GM21576 (cell line): ENCODE measurements around the gene PCLAF.
"Not testable (repeated sequence)": the region's sequence is repeated elsewhere in the genome, so short reads cannot be mapped to it uniquely, and the experiment has no call there.

Experiments
- ATAC-seq: cut with Tn5 transposase; IDR thresholded peaks from one replicate; pipeline ENCODE4 v1.9.1; 2021; ENCODE audit warnings: mild to moderate bottlenecking, moderate library complexity; ENCODE audit not compliant: unreplicated experiment

PCLAF gene

DNA sequence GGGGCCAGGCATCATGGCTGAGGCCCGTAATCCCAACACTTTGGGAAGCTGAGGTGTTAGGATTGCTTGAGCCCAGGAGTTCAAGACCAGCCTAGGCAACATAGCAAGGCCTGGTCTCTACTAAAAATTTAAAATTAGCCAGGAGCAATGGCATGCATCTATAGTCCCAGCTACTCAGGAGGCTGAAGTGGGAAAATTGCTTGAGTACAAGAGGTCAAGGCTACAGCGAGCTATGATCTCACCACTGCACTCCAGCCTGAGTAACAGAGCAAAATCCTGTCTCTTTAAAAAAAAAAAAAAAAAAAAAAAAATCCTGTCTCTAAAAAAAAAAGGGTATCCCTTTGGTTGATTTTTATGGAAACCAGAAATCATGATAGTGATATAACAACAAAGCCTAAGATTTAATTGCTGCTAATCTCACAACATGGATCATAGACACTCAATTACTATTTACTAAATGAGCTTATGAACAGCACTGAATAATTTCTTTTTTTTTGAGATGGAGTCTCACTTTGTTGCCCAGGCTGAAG, 12.1 kb downstream of the PCLAF start:
- no peak for ATAC-seq

DNA sequence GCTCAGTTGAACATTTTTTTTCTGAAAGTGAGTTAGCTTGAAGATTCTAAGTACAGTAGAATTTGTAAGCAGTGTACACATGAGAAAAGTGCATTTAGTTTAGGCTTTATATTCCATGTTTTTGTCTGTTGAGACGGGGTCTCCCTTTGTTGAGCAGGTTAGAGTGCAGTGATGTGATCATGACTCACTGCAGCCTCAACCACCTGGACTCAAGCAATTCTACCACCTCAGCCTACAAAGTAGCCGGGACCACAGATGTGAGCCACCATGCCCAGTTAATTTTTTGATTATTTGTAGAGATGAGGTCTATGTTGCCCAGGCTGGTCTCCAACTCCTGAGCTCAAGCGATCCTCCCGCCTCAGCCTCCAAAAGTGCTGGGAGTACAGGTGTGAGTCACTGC, 20.0 kb downstream of the PCLAF start:
- no peak for ATAC-seq

DNA sequence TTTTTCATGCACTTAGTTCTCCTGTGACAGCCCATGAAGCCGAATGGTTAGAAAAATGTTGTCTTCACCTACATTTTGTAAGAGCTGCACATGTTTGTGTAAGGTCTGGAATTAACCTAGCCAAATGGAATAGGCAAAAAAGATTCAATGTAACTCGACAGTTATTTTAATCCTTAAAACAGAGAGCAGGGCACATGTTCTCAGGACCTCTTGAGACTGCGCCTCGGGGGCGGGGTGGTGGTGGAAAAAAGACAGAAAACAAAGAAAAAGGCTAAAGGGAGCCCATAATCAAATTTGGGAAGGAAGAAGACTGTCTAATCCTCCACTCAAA, 24.6 kb downstream of the PCLAF start:
- no peak for ATAC-seq

DNA sequence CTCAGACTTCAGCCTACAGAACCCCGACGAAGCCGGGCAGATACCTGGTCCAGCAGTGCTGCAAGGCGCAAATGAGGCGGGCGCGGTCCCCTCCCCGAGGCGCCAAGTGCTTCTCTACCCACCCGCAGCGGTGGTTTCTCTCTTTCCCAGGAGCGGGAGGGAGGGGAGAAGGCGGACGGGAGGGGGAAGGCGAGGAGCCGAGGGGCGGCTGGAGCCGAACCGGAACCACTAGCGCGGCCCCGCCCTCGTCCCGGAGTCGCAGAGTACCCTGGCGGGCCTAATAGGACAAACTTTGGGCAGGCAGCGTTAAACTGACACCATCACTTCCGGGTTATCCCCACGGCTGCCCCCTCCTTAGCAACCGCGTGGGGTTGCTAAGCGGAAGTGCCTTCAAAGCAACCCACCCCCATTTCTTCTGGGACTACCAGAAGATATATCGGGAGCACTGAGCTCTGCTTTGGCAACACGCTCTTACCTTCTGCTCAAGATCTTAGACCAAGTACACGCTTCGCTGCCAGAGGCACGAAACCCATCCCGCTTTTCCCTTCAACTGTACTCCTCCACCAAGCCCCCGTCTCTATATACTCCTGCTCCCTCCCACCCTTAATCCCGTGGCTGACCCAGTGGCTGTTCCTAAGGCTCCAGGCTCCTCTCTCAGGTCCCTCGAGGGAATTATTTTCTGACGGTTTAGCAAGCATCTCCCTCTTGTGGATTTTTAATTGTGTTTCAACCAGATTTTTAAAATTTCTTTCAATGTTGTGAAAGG, 25.1 kb downstream of the PCLAF start, which contains the start of gene CSNK1G1:
CSNK1G1 (minus strand) TSS at position 230 of the 766 bp plus-strand sequence. CDS start 55,674 bp downstream, outside the sequence.
- ATAC-seq = peak; percentile 89

DNA sequence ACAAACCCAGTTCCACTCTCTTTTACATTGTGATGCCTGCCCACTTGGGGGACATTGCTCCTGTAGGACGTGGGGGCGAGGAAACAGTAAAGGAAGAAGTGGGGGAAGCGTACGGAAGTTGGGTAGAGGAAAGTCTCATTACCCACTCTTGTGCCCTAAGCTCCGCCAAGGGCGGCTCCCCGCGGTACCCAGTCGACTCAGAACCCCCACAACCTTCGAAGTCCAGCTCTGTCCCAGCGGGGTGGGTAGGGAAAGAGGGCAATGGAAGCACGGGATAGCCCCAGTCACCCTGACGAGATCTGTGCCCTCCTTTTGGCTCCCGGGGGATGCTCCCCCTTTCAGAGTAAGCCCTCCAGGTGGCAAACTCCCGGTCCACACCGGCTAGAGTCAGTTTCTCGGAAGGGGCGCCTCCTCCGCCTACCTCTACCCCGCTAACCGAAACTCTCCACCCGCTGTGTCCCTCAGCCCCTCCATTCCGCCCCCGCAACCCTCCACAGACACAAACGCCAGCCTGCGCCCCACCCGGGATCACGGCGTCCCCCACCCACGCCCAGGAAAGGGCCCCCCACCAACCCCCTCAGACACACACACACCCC, 25.8 kb downstream of the PCLAF start:
- peak; percentile 13 for ATAC-seq

DNA sequence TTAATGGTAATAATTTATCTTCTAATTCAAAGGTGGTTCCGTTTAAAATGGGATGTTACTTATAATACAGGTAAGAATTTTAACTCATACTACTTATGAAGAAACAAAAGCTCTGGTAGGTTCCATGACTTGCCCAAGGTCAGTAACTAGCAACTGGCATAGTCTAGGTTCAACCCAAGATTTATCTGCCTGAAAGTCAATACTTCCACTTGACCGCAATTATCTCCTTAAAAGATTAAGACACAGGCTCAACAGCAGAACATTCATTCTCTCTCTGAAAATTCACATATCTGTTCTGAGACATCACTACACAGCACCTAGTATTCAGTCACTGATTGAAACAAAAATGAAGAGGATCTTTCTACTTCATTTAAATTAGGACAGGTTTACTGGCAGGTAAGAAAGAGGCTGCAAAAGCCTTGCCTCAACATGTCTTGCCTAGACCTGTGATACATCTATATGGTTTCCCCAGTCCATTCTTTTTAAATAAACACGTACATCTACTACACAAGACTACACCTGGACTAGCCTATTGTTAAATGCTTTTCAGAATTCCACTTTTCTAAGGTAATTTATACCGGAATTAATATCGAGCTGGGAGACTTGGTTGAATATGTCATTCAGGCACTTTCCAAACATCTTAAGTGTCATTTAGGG, 26.4 kb downstream of the PCLAF start:
- ATAC-seq = no peak

DNA sequence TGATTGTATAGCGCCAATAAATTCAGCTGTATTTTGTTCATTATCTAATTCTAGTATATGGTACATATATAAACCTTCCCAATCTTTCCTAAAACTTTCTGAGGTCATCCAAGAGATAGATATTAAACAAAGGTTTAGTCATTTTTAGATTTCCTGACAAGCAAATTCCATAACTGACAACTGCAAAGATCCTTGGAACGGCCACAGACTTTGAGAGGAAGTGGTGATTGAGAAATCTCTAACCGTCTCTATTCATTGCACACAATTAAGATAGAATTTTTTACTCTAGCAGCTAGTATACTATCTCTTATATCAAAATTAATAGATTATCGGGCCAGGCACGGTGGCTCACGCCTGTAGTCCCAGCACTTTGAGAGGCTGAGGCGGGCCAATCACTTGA, 30.0 kb downstream of the PCLAF start:
- ATAC-seq = no peak

DNA sequence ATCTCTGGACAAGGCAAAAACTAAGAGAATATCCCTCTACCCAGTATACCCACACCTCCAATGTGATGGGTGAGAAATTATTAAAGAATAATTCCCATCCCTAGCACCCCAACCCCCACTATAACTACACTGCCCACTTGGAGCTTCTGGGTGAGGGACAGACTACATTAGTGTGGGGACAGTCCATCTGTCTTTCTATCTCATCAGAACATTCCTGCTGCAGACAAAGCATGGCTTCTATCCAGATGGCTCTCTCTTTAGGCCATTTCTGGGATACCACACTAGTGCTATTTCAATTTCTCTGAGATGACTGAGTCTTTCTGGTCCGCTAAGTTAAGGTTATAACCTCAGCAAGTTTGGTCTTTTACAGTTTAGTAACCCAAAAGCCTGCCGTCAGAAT, 31.9 kb downstream of the PCLAF start:
- ATAC-seq = no peak

DNA sequence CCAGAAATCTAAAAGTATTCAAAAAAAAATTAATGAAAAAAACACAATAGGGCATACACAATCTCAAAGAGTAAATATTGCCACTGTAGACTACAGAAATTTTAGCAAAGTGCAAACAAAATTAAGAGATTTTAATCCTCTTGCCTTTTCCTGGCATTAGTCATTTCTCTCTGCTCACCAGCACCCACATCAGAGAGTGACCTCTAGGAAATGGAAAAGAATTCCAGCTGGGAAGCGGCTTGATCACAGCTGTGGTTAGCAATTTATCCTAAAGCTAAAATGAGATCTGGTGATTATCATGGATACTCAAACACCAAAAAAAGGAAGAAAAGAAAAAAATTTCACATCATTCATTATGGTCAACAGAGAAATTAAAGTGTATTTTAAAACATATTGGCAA, 32.8 kb downstream of the PCLAF start:
- no peak for ATAC-seq

DNA sequence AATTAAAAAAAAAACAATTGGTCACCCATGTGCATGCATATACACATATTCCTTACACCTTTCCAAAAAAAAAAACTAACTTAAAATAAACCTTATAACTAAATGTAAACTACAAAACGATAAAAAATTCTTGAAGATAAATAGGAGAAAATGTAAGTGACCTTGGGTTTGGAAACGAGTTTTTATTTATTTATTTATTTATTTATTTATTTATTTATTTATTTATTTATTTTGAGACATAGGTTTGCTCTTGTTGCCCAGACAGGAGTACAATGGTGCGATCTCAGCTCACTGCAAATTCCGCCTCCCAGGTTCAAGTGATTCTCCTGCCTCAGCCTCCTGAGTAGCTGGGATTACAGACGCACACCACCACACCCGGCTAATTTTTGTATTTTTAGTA, 35.0 kb downstream of the PCLAF start:
- ATAC-seq = not testable (repeated sequence)

DNA sequence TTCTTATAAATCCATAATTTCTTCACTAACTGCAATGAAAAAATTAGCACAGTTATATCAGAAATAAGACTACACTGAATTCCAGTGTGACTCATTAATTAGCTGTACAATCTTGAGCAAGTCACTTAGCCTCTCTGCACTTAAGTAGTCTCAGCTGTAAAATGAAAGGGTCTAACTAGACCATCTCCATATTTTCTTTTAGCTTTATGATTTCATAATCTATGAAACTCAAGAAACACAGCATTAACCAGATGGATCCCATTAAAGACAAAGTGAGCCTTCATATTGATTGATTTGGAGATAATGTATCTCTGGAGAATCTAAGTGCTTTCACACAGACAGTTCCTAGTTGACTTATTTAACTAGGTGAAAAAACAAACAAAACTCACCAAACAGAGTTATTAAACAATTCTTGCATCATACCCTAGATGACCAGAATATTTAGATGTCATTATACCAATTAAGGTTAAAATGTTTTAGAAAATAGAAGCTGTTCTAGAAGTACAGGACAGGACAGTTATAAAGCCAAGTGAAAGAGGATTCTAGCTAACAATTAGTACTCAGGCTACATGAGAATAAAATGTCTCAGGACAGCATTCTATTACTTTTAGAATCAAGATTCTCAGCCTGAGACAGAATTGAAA, 36.5 kb downstream of the PCLAF start:
- no peak for ATAC-seq

DNA sequence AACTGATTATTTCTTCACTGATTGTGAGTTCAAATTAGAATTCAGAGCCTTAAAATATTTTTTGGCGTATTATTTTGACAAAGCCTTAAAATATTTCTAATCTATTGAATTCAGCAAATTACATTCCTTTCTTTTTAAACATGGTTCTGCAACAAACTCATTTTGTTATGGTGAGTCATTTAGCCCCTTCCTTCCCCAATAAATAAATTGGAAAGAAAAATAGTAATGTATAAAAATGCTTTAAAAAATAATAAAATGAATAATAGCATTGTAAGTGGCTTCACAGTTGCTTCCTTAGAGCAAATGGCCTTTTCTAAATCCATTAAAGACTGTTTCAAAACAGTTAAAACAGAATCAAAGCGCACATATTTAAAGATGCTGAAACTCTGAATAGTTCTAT, 37.4 kb downstream of the PCLAF start:
- no peak for ATAC-seq

DNA sequence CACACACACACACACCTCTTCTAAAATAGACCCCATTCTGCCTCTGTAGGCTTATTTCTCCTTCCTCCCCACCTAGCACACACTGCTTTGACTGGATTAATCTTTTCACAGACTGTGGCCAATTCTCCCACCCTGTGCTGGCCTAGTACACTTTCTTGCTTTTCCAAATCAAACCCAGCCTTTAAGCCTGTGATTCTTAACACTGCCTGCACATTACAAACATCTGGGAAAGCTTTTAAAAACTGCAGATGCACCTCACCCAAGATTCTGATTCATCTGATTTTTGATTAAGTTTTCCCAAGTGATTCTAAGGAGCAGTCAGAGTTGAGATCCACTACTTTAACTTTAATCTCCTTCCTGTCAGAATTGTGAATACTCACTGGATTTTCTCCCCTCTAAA, 38.0 kb downstream of the PCLAF start:
- no peak for ATAC-seq

DNA sequence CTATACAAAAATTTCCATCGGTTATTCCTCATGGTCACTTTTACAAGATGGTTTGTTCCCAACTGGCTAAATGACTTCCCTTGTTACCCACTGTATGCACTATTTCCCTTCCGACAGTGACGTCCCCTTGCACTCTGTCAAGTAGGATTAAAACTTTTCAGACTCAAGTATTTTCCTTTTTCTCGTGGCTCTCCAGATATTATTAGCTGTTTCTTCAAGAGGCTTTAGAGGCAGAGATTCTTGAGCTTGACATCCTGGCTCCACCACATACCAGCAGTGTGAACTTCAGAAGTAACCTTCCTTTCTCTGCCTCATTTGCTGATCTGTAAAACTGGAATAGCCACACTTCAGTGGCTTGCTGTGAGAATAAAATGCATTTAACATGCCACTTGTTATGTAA, 39.3 kb downstream of the PCLAF start:
- no peak for ATAC-seq

DNA sequence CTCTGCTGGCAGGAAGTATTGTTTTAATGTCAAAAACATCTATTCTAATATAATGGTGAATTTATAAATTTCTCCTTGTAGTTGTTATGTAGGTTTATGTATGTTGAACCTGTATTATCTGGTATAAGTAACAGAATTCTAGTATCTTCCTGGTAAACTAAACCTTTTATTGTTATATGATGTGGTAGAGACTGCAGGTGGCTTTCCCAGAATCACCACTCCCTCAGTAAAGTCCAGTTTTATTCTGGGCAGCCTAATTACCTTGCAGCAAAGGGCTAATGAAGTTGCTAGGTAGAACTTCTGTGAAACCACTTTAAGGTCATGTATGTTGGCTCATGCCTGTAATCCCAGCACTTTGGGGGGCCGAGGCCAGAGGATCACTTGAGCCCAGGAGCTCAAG, 40.9 kb downstream of the PCLAF start:
- ATAC-seq = no peak

DNA sequence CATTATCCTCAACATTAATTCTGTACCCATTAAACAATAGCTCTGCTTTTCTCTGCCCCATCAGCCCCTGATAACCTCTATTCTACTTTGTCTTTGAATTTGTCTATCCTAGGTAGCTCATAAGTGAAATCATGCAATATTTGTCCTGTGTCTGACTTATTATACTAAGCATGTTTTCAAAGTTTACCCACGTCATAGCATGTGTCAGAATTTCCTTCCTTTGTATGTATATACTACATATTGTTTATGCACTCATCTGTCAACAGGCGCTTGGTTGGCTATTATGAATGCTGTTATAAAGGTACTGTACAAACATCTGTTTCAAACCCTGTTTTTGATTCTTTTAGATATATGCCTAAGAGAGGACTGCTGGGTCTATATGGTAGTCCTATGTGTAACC, 43.5 kb downstream of the PCLAF start:
- no peak for ATAC-seq

DNA sequence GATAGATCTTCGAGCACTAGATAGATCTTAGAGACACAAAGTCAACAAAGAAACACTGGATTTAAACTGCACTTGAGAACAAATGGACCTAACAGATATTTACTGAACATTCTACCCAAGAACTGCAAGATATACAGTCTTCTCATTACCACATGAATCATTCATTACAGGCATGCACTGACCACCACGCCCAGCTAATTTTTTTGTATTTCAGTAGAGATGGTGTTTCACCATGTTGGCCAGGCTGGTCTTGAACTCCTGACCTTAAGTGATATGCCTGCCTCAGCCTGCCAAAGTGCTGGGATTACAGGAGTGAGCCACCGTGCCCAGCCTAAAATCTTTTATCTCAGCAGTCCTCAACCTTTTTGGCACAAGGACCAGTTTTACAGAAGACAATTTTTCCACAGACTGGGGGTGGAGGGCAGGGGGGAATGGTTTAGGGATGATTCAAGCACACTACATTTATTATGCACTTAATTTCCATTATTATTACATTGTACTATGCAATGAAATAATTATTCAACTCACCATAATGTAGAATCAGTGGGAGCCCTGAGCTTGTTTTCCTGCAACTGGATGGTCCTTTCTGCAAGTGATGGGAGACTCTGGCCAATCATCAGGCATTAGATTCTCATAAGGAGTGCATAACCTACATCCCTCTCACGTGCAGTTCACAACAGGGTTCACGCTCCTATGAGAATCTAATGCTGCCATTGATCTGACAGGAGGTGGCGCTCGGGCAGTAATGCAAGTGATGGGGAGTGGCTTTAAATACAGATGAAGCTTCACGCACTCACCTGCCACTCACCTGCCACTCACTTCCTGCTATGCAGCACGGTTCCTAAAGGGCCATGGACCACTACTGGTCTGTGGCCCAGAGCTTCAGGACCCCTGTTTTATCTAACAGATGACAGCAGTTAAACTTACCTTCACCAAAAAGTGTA, 47.0 kb downstream of the PCLAF start:
- ATAC-seq = no peak

DNA sequence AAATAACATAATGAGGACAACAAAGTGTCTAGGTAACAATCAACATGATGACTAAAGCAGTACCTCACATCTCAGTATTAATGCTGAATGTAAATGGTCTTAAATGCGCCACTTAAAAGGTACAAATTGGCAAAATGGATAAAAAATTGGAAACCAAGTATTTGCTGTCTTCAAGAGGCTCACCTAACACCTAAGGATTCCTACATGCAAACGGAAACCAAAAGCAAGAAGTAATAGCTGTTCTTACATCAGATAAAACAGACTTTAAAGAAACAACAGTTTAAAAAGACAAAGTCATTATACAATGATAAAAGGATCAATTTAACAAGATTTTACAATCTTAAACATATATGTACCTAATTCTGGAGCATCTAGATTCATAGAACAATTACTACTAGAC, 47.7 kb downstream of the PCLAF start:
- no peak for ATAC-seq

DNA sequence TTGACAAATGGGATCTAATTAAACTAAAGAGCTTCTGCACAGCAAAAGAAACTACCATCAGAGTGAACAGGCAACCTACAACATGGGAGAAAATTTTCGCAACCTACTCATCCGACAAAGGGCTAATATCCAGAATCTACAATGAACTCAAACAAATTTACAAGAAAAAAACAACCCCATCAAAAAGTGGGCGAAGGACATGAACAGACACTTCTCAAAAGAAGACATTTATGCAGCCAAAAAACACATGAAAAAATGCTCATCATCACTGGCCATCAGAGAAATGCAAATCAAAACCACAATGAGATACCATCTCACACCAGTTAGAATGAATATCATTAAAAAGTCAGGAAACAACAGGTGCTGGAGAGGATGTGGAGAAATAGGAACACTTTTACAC, 49.6 kb downstream of the PCLAF start:
- not testable (repeated sequence) for ATAC-seq

DNA sequence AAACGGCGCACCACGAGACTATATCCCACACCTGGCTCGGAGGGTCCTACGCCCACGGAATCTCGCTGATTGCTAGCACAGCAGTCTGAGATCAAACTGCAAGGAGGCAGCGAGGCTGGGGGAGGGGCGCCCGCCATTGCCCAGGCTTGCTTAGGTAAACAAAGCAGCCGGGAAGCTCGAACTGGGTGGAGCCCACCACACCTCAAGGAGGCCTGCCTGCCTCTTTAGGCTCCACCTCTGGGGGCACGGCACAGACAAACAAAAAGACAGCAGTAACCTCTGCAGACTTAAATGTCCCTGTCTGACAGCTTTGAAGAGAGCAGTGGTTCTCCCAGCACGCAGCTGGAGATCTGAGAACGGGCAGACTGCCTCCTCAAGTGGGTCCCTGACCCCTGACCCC, 54.3 kb downstream of the PCLAF start:
- ATAC-seq = not testable (repeated sequence)
